GM12878 (cell line): Measurements from ENCODE around the gene FFAR2.

Experiments
- BCL3 ChIP-seq: IDR thresholded peaks from 2 replicates; pipeline ENCODE4 v1.6.1; 2011; ENCODE audit warnings: borderline replicate concordance, low read depth, mild to moderate bottlenecking, moderate library complexity, low read length; ENCODE audit not compliant: insufficient read depth, poor library complexity, severe bottlenecking
- CTCF ChIP-seq, 3 experiments: IDR thresholded peaks in 2 of 3; conservative IDR thresholded peaks in 1 of 3; 2 replicates each; pipeline ENCODE4 v1.5.1; 2011; ENCODE audit warnings: low read depth in 3 of 3, low read length in 3 of 3, mild to moderate bottlenecking in 3 of 3, control low read depth in 2 of 3, moderate library complexity in 2 of 3, inconsistent platforms in 1 of 3, mixed read lengths in 1 of 3; ENCODE audit not compliant: control insufficient read depth in 2 of 3, insufficient read depth in 1 of 3; ENCODE audit errors: extremely low read depth in 1 of 3
- ELK1 ChIP-seq: IDR thresholded peaks from 2 replicates; pipeline ENCODE4 v1.6.1; 2012; ENCODE audit warnings: low read depth, low read length, improper control_type of control experiment
- HDAC2 ChIP-seq: fragments of 200-600 bp; sonication (generic); IDR thresholded peaks from 2 replicates; pipeline ENCODE4 v1.6.1; 2017
- MTA2 ChIP-seq: fragments of 450-650 bp; IDR thresholded peaks from 2 replicates; pipeline ENCODE4 v1.6.1; 2016; ENCODE audit warnings: low read depth, mild to moderate bottlenecking, moderate library complexity
- POLR2A ChIP-seq: IDR thresholded peaks from 2 replicates; pipeline ENCODE4 v1.6.1; 2011; ENCODE audit warnings: low read depth, mild to moderate bottlenecking, low read length
- RAD21 ChIP-seq: IDR thresholded peaks from 2 replicates; pipeline ENCODE4 v1.6.1; 2011; ENCODE audit warnings: mild to moderate bottlenecking, low read depth, low read length, moderate library complexity; ENCODE audit not compliant: insufficient read depth
- TBL1XR1 ChIP-seq: IDR thresholded peaks from 2 replicates; pipeline ENCODE4 v1.6.1; 2012; ENCODE audit warnings: low read depth, low read length, improper control_type of control experiment

GRCh38 chr19:35500611-35501010, 52.6 kb downstream of the FFAR2 start:
- no peak for TF ChIP-seq TBL1XR1
- no peak for TF ChIP-seq CTCF (IDR thresholded peaks at IDR 0.05 in 2 of 3, conservative IDR thresholded peaks at IDR 0.05 in 1 of 3; ENCODE audit: control insufficient read depth in 2 of 3, extremely low read depth in 1 of 3, insufficient read depth in 1 of 3, low read depth in 3 of 3, low read length in 3 of 3)
- no peak for TF ChIP-seq RAD21
- no peak for TF ChIP-seq POLR2A
- no peak for TF ChIP-seq MTA2
- no peak for TF ChIP-seq ELK1
- TF ChIP-seq HDAC2, result no peak
- TF ChIP-seq BCL3, result no peak
